Lower lobe of right lung (tissue), 2 donors: ENCODE data around the gene TBC1D19. TPM values are rescaled to one million over a fixed set of nuclear protein-coding genes. Genes with fewer than 3 reads are reported as not detected.
"Not testable (repeated sequence)": the region's sequence is repeated elsewhere in the genome, so short reads cannot be mapped to it uniquely, and the experiment has no call there.

Source experiments
- ATAC-seq, 2 donors: fragments of 200-7000 bp; cut with Tn5 transposase; one replicate each; pipeline ENCODE4 v1.9.1; 2020 to 2022; ENCODE audit warnings: mild to moderate bottlenecking in 2 of 2, moderate library complexity in 2 of 2
- DNase-seq: peaks from one replicate; pipeline ENCODE4 v3.0.0-alpha.2; 2020
- H3K27ac ChIP-seq: fragments of 200-600 bp; one replicate; pipeline ENCODE4 v1.8.0; 2022
- H3K27me3 ChIP-seq: fragments of 200-600 bp; one replicate; pipeline ENCODE4 v1.8.0; 2022; ENCODE audit warnings: low read depth
- H3K36me3 ChIP-seq: fragments of 200-600 bp; one replicate; pipeline ENCODE4 v1.8.0; 2022; ENCODE audit warnings: mild to moderate bottlenecking
- H3K4me1 ChIP-seq: fragments of 200-600 bp; one replicate; pipeline ENCODE4 v1.8.0; 2022
- H3K4me3 ChIP-seq: fragments of 200-600 bp; one replicate; pipeline ENCODE4 v1.8.0; 2022; ENCODE audit warnings: mild to moderate bottlenecking
- H3K9me3 ChIP-seq: fragments of 200-600 bp; one replicate; pipeline ENCODE4 v1.8.0; 2022
- intact Hi-C: fragments of 100-400 bp; cut with DNase I; formaldehyde crosslinking; loops from one replicate; pipeline ENCODE4 v1.11.0; 2022
- long read RNA-seq: library from polyadenylated mRNA; unstranded; transcript quantifications from one replicate; pipeline ENCODE4 v2.0.0, GENCODE V29; 2021
- total RNA-seq: library from RNA; stranded (reverse); fragmentation: NEBNext Ultra II Directional; extraction: Animal tissue kit (Norgen Biotek cat#: 25700); gene quantifications from one replicate; pipeline ENCODE4 v1.2.1, GENCODE V29; 2021
- TF ChIP-seq, protein P1 (sequence below): fragments of 200-600 bp; IDR thresholded peaks from one replicate; pipeline ENCODE4 v1.8.0; 2022; ENCODE audit warnings: antibody characterized with exemption, mild to moderate bottlenecking
- donor health status: DM: no; HTN: yes; CAD: no; lungs with severe emphysema.

TBC1D19 gene, protein sequence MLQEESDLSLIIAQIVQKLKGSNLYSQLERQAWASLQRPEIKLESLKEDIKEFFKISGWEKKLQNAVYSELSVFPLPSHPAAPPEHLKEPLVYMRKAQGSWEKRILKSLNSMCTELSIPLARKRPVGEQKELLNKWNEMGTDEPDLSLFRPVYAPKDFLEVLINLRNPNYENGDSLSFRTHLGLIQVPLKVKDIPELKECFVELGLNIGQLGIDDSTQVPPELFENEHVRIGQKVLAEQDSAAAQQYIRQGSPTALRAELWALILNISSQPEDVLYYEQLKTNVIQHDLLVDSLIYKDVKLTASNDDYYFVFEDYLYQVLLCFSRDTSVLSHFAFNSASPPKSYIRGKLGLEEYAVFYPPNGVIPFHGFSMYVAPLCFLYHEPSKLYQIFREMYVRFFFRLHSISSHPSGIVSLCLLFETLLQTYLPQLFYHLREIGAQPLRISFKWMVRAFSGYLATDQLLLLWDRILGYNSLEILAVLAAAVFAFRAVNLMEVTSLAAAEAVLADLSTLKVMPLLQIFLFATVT
- 12.5 TPM for total RNA-seq
- long read RNA-seq, transcript TBC1D19-201 (21 exons, 2,263 nt): major isoform, 10 of 14 reads
- long read RNA-seq, partial matches to known transcripts: 3 of 14 reads
- long read RNA-seq, other reads (novel, unspliced or antisense): 1 of 14 reads

DNA sequence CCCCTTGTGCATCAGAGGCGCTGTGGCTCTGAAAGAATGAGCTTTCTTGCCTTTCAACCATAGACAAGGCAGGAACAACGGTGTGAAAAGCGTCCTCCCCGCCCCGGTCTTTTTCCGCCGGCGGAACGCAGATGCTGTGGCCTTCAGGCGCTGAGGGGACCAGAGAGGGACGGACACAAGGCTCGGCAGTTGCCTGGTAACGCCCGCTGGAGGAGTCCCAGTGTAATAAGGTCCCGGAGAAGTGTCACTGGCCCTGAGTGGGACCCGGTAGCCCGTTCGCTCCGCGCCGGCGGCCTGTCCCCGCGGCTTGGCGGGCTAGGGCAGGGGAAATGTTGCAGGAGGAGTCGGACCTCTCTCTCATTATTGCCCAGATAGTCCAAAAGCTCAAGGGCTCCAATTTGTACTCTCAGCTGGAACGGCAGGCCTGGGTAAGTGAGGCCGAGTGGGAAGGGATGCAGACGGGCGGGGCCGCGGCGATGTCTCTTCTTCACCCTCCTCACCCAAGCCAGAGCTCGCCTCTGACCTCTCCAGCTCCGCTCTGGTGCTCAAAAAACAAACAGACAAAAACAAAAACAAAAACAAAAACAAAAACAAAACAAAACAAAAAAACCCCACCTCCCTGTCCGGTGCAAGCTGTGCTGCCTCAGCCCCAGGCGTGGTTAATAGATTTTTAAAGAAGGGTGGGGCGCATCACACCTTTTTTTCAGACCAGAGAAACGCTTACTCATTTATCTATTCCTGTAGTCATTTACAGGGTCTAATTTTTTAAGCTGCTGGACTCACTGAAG lies at the start of gene TBC1D19:
TBC1D19 (plus strand) TSS at position 220 of the 788 bp plus-strand sequence; CDS start at position 330, 110 bp downstream.
- intact Hi-C loops: no loop called here
- TF ChIP-seq, protein P1, sequence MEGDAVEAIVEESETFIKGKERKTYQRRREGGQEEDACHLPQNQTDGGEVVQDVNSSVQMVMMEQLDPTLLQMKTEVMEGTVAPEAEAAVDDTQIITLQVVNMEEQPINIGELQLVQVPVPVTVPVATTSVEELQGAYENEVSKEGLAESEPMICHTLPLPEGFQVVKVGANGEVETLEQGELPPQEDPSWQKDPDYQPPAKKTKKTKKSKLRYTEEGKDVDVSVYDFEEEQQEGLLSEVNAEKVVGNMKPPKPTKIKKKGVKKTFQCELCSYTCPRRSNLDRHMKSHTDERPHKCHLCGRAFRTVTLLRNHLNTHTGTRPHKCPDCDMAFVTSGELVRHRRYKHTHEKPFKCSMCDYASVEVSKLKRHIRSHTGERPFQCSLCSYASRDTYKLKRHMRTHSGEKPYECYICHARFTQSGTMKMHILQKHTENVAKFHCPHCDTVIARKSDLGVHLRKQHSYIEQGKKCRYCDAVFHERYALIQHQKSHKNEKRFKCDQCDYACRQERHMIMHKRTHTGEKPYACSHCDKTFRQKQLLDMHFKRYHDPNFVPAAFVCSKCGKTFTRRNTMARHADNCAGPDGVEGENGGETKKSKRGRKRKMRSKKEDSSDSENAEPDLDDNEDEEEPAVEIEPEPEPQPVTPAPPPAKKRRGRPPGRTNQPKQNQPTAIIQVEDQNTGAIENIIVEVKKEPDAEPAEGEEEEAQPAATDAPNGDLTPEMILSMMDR: no peak
- peak within 1 kb of the TSS; percentile 84 for H3K27ac ChIP-seq
- ATAC-seq (peak; percentile 100), DNase-seq (peak; percentile 93)
- no peaks in the 10 kb centered on the region for H3K36me3 ChIP-seq
- peaks cover 15% of the 10 kb centered on the region for H3K4me1 ChIP-seq
- no peaks in the 10 kb centered on the region for H3K27me3 ChIP-seq
- peak within 1 kb of the TSS; percentile 85 for H3K4me3 ChIP-seq
- H3K9me3 ChIP-seq: no peaks in the 10 kb centered on the region

DNA sequence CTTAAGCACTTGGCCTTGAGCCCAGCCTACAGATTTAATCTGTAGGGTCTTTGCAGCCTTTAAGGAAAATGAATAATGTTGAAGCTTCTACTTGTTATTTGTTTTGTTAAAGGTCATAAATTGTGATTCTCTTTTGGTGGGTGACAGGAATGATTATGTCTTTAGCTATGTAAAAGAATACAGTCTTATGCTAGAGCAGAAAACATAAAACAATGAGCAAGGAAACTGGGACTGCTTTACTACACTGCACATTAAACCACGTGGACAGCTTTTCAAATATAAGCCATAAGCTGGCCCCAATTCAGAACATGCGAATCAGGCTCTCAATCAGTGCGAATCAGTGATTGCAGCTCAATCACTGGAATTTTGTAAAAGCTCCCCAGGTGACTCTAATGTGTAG lies 40.9 kb upstream of the TBC1D19 start:
- no peaks in the 10 kb centered on the region for H3K4me1 ChIP-seq
- peaks cover 16% of the 10 kb centered on the region for H3K9me3 ChIP-seq
- no peak for ATAC-seq
- TF ChIP-seq, protein P1: no peak
- no peak overlapping the region for H3K4me3 ChIP-seq
- no peaks in the 10 kb centered on the region for H3K27me3 ChIP-seq
- no peaks in the 10 kb centered on the region for H3K36me3 ChIP-seq
- H3K27ac ChIP-seq: no peak overlapping the region
- DNase-seq: no peak
- intact Hi-C loops: no loop called here

DNA sequence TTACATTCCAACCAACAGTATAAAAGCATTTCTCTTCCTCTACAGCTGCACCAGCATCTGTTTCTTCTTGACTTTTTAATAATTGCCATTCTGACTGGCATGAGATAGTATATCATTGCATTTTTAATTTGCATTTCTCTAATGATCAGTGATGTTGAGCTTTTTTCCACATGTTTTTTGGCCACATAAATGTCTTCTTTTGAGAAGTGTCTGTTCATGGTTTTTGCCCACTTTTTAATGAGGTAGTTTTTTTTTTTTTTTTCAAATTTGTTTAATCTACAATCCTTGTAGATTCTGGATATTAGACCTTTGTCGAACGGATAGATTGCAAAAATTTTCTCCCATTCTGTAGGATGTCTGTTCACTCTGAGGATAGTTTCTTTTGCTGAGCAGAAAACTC lies 39.5 kb upstream of the TBC1D19 start:
- TF ChIP-seq, protein P1: no peak
- ATAC-seq: no peak
- Histone ChIP-seq H3K27ac (no peak overlapping the region), H3K9me3 (peaks cover 16% of the 10 kb centered on the region), H3K4me1 (no peaks in the 10 kb centered on the region), H3K36me3 (no peaks in the 10 kb centered on the region), H3K27me3 (no peaks in the 10 kb centered on the region), H3K4me3 (no peak overlapping the region)
- DNase-seq: no peak
- intact Hi-C loops: no loop called here

DNA sequence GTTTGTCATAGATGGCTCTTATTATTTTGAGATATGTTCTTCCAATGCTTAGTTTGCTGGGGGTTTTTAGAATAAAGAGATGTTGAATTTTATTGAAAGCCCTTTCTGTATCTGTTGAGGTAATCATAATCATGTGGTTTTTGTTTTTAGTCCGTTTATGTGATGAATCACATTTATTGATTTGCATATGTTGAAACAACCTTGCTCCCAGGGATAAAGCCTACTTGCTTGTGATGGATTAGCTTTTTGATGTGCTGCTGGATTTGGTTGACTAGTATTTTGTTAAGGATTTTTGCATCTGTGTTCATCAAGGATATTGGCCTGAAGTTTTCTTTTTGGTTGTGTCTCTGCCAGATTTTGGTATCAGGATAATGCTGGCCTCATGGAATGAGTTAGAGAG lies 35.5 kb upstream of the TBC1D19 start:
- DNase-seq, H3K4me3 ChIP-seq, H3K27ac ChIP-seq, H3K27me3 ChIP-seq, ATAC-seq, H3K4me1 ChIP-seq, H3K36me3 ChIP-seq, intact Hi-C loops: not testable (repeated sequence)
- H3K9me3 ChIP-seq: peaks cover 20% of the 10 kb centered on the region

DNA sequence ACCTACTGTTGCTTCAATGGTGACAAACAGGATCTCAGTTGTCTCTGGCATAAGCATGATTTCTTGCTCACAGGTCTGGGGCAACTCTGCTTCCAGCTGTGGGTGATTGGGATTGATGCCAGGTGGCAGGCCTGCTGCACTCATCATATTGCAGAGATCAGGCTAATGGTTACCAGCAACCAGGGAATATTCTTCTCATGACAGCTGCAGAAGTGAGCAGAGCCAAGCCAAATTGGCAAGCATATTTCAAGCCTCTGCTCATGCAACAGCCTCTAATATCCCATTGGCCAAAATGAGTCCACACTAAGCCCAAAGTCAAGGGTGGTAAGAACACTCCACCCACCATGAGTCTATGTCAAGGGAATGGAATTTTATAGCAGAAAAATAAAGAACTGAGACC lies 26.7 kb upstream of the TBC1D19 start:
- Histone ChIP-seq H3K4me3 (no peak overlapping the region), H3K9me3 (no peaks in the 10 kb centered on the region), H3K4me1 (no peaks in the 10 kb centered on the region), H3K27ac (no peak overlapping the region), H3K27me3 (no peaks in the 10 kb centered on the region), H3K36me3 (no peaks in the 10 kb centered on the region)
- intact Hi-C loops: no loop called here
- TF ChIP-seq, protein P1: no peak
- ATAC-seq: peak; percentile 34 to 35
- DNase-seq: no peak
